Neural cell (in vitro differentiated cells): ENCODE measurements around the gene ZNF438. TPM values are rescaled to one million over a fixed set of nuclear protein-coding genes. Genes with fewer than 3 reads are reported as not detected.

ENCODE experiments used
- H2AFZ ChIP-seq: fragments of 200-600, 300-800 bp; sonication (generic), shearing (Covaris generic); 2 replicates; pipeline ENCODE4 v1.6.0; 2014; ENCODE audit warnings: low read depth, mild to moderate bottlenecking, antibody characterized with exemption, low read length, moderate library complexity
- H3F3A ChIP-seq: fragments of 200-600 bp; shearing (Covaris generic); 2 replicates; pipeline ENCODE4 v1.6.1; 2016; ENCODE audit warnings: mild to moderate bottlenecking, moderate library complexity, mixed read lengths, antibody characterized with exemption, low read length; ENCODE audit not compliant: insufficient read depth, poor library complexity, severe bottlenecking
- H3K27ac ChIP-seq: fragments of 200-600, 300-800 bp; sonication (generic), shearing (Covaris generic); 2 replicates; pipeline ENCODE4 v1.5.1; 2014; ENCODE audit warnings: mild to moderate bottlenecking, low read length, moderate library complexity
- H3K27me3 ChIP-seq: fragments of 300-800, 200-600 bp; sonication (generic), shearing (Covaris generic); 2 replicates; pipeline ENCODE4 v1.6.0; 2014; ENCODE audit warnings: mild to moderate bottlenecking, low read depth, low read length, moderate library complexity; ENCODE audit not compliant: insufficient read depth
- H3K36me3 ChIP-seq: fragments of 300-800, 200-600 bp; sonication (generic), shearing (Covaris generic); 2 replicates; pipeline ENCODE4 v1.5.1; 2014; ENCODE audit warnings: mild to moderate bottlenecking, antibody characterized with exemption, low read length, moderate library complexity; ENCODE audit not compliant: insufficient read depth
- H3K4me2 ChIP-seq: fragments of 300-800, 200-600 bp; sonication (generic), shearing (Covaris generic); 2 replicates; pipeline ENCODE4 v1.6.0; 2014; ENCODE audit warnings: mild to moderate bottlenecking, low read length
- H3K4me3 ChIP-seq: fragments of 300-800, 200-600 bp; sonication (generic), shearing (Covaris generic); 2 replicates; pipeline ENCODE4 v1.5.1; 2014; ENCODE audit warnings: mild to moderate bottlenecking, low read length, moderate library complexity
- H3K79me2 ChIP-seq: fragments of 200-600 bp; shearing (Covaris generic); replicated peaks from 2 replicates; pipeline ENCODE4 v1.6.0; 2014; ENCODE audit warnings: mild to moderate bottlenecking, low read length, moderate library complexity; ENCODE audit not compliant: insufficient read depth
- H3K9ac ChIP-seq: fragments of 300-800, 200-600 bp; sonication (generic), shearing (Covaris generic); 2 replicates; pipeline ENCODE4 v1.6.1; 2016; ENCODE audit warnings: mild to moderate bottlenecking, low read length, mixed read lengths
- H3K9me2 ChIP-seq: fragments of 200-600 bp; shearing (Covaris generic); 2 replicates; pipeline ENCODE4 v1.6.1; 2016; ENCODE audit warnings: mild to moderate bottlenecking, low read length, mixed read lengths; ENCODE audit not compliant: insufficient read depth
- H3K9me3 ChIP-seq: fragments of 200-600, 300-800 bp; sonication (generic), shearing (Covaris generic); 2 replicates; pipeline ENCODE4 v1.6.1; 2016; ENCODE audit warnings: mild to moderate bottlenecking, mixed run types, low read length, moderate library complexity, mixed read lengths
- H4K20me1 ChIP-seq: fragments of 200-600 bp; shearing (Covaris generic); 2 replicates; pipeline ENCODE4 v1.6.1; 2016; ENCODE audit warnings: mild to moderate bottlenecking, mixed run types; ENCODE audit not compliant: insufficient read depth
- EP300 ChIP-seq: fragments of 450-650 bp; conservative IDR thresholded peaks from 2 replicates; pipeline ENCODE4 v1.6.1; 2014; ENCODE audit warnings: antibody characterized with exemption, mild to moderate bottlenecking, moderate library complexity; ENCODE audit not compliant: poor library complexity, severe bottlenecking
- EZH2 ChIP-seq: fragments of 200-600, 300-800 bp; shearing (Covaris generic), sonication (generic); IDR thresholded peaks from 2 replicates; pipeline ENCODE4 v1.6.1; 2014; ENCODE audit warnings: antibody characterized with exemption, low read length, borderline replicate concordance, mild to moderate bottlenecking; ENCODE audit not compliant: insufficient read depth, poor library complexity, severe bottlenecking
- MXI1 ChIP-seq: fragments of 450-650 bp; conservative IDR thresholded peaks from 2 replicates; pipeline ENCODE4 v1.6.1; 2014; ENCODE audit warnings: antibody characterized with exemption, mild to moderate bottlenecking; ENCODE audit not compliant: poor library complexity, severe bottlenecking
- POLR2AphosphoS5 ChIP-seq: IDR thresholded peaks from 2 replicates; pipeline ENCODE4 v1.6.1; 2012
- RAD21 ChIP-seq: fragments of 450-650 bp; conservative IDR thresholded peaks from 2 replicates; pipeline ENCODE4 v1.6.1; 2014; ENCODE audit warnings: antibody characterized with exemption, mild to moderate bottlenecking, moderate library complexity
- SMC3 ChIP-seq: fragments of 450-650 bp; conservative IDR thresholded peaks from 2 replicates; pipeline ENCODE4 v1.6.1; 2014; ENCODE audit warnings: antibody characterized with exemption, mild to moderate bottlenecking, moderate library complexity; ENCODE audit not compliant: poor library complexity
- TAF1 ChIP-seq: IDR thresholded peaks from 2 replicates; pipeline ENCODE4 v1.6.1; 2012; ENCODE audit warnings: low read depth
- polyA plus RNA-seq: library from polyadenylated mRNA; depleted of rRNA; stranded (reverse); fragments of >200 nt; gene quantifications from 2 replicates; pipeline ENCODE4 v1.2.3, GENCODE V29; 2014
- TF ChIP-seq, protein P1 (sequence below): fragments of 450-650 bp; IDR thresholded peaks from 2 replicates; pipeline ENCODE4 v1.5.1; 2014; ENCODE audit warnings: antibody characterized with exemption, mild to moderate bottlenecking, moderate library complexity; ENCODE audit not compliant: poor library complexity, severe bottlenecking
- TF ChIP-seq, protein P2 (sequence below): IDR thresholded peaks from 2 replicates; pipeline ENCODE4 v1.6.1; 2012; ENCODE audit warnings: borderline replicate concordance

ZNF438 gene
- polyA plus RNA-seq, 1 donor from 2014 or later = 0.78 TPM

DNA sequence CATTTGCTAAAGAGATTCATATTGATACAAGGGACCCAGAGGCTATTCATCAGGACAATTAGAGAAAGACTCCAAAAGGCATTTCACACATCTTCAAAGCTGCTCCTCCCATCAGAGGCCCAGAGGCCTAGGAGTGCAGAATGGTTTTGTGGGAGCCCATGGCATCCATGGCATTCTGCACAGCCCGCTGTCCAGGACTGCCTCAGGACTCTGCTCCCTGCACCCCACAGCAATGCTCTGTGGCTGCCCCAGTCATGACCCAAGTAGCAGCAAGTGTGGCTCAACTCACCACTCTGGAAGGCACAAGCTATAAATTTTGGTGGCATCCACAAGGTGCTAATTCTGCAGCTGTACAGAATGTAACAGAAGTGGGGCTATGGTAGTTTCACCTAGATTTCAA lies 38.5 kb downstream of the ZNF438 start:
- H3K27me3 ChIP-seq = no peaks in the 10 kb centered on the region
- H3K4me3 ChIP-seq = no peak overlapping the region
- H3K36me3 ChIP-seq = no peaks in the 10 kb centered on the region
- no peaks in the 10 kb centered on the region for H3F3A ChIP-seq
- no peak overlapping the region for H3K4me2 ChIP-seq
- H3K27ac ChIP-seq = no peak overlapping the region
- H3K9me2 ChIP-seq = no peaks in the 10 kb centered on the region
- TF ChIP-seq, protein P1, sequence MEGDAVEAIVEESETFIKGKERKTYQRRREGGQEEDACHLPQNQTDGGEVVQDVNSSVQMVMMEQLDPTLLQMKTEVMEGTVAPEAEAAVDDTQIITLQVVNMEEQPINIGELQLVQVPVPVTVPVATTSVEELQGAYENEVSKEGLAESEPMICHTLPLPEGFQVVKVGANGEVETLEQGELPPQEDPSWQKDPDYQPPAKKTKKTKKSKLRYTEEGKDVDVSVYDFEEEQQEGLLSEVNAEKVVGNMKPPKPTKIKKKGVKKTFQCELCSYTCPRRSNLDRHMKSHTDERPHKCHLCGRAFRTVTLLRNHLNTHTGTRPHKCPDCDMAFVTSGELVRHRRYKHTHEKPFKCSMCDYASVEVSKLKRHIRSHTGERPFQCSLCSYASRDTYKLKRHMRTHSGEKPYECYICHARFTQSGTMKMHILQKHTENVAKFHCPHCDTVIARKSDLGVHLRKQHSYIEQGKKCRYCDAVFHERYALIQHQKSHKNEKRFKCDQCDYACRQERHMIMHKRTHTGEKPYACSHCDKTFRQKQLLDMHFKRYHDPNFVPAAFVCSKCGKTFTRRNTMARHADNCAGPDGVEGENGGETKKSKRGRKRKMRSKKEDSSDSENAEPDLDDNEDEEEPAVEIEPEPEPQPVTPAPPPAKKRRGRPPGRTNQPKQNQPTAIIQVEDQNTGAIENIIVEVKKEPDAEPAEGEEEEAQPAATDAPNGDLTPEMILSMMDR = no peak
- TF ChIP-seq EZH2 (no peak), EP300 (no peak), POLR2AphosphoS5 (no peak), RAD21 (no peak), SMC3 (no peak), TAF1 (no peak), MXI1 (no peak)
- TF ChIP-seq, protein P2, sequence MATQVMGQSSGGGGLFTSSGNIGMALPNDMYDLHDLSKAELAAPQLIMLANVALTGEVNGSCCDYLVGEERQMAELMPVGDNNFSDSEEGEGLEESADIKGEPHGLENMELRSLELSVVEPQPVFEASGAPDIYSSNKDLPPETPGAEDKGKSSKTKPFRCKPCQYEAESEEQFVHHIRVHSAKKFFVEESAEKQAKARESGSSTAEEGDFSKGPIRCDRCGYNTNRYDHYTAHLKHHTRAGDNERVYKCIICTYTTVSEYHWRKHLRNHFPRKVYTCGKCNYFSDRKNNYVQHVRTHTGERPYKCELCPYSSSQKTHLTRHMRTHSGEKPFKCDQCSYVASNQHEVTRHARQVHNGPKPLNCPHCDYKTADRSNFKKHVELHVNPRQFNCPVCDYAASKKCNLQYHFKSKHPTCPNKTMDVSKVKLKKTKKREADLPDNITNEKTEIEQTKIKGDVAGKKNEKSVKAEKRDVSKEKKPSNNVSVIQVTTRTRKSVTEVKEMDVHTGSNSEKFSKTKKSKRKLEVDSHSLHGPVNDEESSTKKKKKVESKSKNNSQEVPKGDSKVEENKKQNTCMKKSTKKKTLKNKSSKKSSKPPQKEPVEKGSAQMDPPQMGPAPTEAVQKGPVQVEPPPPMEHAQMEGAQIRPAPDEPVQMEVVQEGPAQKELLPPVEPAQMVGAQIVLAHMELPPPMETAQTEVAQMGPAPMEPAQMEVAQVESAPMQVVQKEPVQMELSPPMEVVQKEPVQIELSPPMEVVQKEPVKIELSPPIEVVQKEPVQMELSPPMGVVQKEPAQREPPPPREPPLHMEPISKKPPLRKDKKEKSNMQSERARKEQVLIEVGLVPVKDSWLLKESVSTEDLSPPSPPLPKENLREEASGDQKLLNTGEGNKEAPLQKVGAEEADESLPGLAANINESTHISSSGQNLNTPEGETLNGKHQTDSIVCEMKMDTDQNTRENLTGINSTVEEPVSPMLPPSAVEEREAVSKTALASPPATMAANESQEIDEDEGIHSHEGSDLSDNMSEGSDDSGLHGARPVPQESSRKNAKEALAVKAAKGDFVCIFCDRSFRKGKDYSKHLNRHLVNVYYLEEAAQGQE = no peak
- no peaks in the 10 kb centered on the region for H3K9me3 ChIP-seq
- H3K79me2 ChIP-seq = no peaks in the 10 kb centered on the region
- no peak overlapping the region for H2AFZ ChIP-seq
- no peak overlapping the region for H3K9ac ChIP-seq
- H4K20me1 ChIP-seq = no peaks in the 10 kb centered on the region

DNA sequence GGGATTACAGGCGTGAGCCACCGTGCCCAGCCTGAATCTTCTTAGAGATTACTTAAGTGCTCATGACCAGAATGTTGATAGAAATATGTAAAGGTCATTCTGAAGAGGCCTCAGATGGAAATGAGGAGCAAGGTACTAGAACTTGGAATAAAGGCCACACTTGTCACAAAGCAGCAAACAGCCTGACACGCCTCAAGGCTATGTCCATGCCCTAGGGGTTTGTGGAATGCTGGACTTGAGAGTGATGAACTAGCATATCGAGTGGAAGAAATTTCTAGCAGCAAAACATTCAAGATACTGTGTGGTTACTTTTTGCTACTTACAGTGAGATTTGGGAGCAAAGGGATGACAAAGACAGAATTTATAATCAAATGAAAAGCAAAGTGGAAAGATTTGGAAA lies 39.0 kb downstream of the ZNF438 start:
- TF ChIP-seq EP300 (no peak), MXI1 (no peak), SMC3 (no peak), TAF1 (no peak), RAD21 (no peak), EZH2 (no peak), POLR2AphosphoS5 (no peak)
- TF ChIP-seq, protein P2 = no peak
- TF ChIP-seq, protein P1 = no peak
- no peak overlapping the region for H2AFZ ChIP-seq
- no peaks in the 10 kb centered on the region for H3K9me2 ChIP-seq
- H3K4me2 ChIP-seq = no peak overlapping the region
- no peak overlapping the region for H3K27ac ChIP-seq
- H4K20me1 ChIP-seq = no peaks in the 10 kb centered on the region
- no peaks in the 10 kb centered on the region for H3K36me3 ChIP-seq
- no peaks in the 10 kb centered on the region for H3K27me3 ChIP-seq
- no peak overlapping the region for H3K9ac ChIP-seq
- H3K4me3 ChIP-seq = no peak overlapping the region
- no peaks in the 10 kb centered on the region for H3K9me3 ChIP-seq
- no peaks in the 10 kb centered on the region for H3K79me2 ChIP-seq
- H3F3A ChIP-seq = no peaks in the 10 kb centered on the region
